PFSK-1 (cell line): ENCODE measurements around the gene FBLN1.

ENCODE experiments used
- POLR2AphosphoS5 ChIP-seq: IDR thresholded peaks from 2 replicates; pipeline ENCODE4 v1.6.1; 2012; ENCODE audit warnings: low read depth, mild to moderate bottlenecking, control low read depth, low read length, moderate library complexity
- SIN3A ChIP-seq: IDR thresholded peaks from 2 replicates; pipeline ENCODE4 v1.6.1; 2012; ENCODE audit warnings: mild to moderate bottlenecking, low read length, moderate library complexity, borderline replicate concordance; ENCODE audit not compliant: insufficient read depth
- TAF1 ChIP-seq: IDR thresholded peaks from 2 replicates; pipeline ENCODE4 v1.6.1; 2012; ENCODE audit warnings: low read length, control low read depth, borderline replicate concordance; ENCODE audit not compliant: insufficient read depth
- TF ChIP-seq, protein P1 (sequence below), 2 experiments: IDR thresholded peaks; 2 replicates each; pipeline versions ENCODE4 v1.6.1 to v1.8.0; 2011 to 2012; ENCODE audit warnings: low read depth in 2 of 2, low read length in 2 of 2, control low read depth in 1 of 2, inconsistent platforms in 1 of 2, mild to moderate bottlenecking in 1 of 2, moderate library complexity in 1 of 2; ENCODE audit not compliant: insufficient read depth in 1 of 2

DNA sequence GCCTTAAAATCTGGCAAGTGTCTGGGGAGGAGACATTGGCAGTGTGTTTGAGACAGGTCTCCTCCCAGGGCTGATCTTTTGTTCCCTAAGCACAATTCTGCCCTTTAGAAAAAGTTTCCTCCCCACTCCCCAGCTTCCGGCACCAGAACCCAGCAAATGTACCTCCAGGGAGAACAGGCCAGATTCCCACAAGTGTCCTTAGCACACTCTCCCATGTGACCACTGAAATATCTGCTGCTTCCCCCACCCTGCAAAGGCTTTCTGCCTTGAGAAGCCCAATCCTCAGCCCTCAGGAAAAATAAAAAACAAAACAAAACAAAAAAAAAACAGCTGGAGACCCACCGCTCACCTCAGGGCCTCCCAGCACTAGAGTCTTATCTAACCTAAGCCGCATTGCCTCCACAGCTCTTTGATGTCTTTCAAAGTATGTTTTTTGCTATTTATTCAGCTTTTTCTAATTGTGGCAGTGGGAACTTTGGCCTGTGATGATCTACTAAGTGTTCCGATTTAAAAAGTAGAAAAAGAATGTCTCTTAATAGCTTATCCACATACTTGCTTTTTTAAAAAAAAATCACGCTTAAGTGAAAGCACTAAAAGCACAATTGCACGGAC, 29.0 kb upstream of the FBLN1 start:
- TF ChIP-seq, protein P1, sequence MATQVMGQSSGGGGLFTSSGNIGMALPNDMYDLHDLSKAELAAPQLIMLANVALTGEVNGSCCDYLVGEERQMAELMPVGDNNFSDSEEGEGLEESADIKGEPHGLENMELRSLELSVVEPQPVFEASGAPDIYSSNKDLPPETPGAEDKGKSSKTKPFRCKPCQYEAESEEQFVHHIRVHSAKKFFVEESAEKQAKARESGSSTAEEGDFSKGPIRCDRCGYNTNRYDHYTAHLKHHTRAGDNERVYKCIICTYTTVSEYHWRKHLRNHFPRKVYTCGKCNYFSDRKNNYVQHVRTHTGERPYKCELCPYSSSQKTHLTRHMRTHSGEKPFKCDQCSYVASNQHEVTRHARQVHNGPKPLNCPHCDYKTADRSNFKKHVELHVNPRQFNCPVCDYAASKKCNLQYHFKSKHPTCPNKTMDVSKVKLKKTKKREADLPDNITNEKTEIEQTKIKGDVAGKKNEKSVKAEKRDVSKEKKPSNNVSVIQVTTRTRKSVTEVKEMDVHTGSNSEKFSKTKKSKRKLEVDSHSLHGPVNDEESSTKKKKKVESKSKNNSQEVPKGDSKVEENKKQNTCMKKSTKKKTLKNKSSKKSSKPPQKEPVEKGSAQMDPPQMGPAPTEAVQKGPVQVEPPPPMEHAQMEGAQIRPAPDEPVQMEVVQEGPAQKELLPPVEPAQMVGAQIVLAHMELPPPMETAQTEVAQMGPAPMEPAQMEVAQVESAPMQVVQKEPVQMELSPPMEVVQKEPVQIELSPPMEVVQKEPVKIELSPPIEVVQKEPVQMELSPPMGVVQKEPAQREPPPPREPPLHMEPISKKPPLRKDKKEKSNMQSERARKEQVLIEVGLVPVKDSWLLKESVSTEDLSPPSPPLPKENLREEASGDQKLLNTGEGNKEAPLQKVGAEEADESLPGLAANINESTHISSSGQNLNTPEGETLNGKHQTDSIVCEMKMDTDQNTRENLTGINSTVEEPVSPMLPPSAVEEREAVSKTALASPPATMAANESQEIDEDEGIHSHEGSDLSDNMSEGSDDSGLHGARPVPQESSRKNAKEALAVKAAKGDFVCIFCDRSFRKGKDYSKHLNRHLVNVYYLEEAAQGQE (IDR thresholded peaks at IDR 0.05; ENCODE audit: insufficient read depth in 1 of 2, low read depth in 2 of 2, low read length in 2 of 2) = no peak
- TF ChIP-seq POLR2AphosphoS5 (no peak), TAF1 (no peak), SIN3A (no peak)
